ENCODE results near the gene HIVEP1.

HIVEP1 gene

DNA sequence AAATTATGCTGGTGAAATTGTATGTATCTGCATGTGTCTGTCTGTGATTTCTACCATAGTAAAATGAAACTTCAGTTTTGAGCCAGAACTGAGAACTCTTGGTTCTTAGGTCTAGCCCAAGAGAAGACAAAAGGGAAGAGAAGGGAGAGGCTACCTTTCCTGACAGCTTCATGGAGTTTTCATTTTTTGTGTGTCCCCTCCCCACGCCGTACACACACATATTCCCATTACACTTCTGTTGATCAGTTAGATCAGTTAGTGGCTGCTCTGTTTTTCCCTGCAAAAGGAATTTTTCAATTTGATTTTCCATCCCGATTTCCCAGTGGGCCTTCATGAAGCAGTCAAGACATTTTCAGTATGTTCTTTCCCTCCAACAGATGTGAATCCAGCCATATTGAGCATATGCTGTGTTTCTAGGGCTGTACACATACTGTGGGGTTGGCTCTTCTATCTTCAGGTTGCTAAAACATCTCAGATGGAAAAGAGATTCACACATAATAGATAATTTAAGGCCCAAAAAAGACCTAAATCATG is 52.5 kb downstream of the HIVEP1 start:
- H3K4me3 ChIP-seq (ENCODE audit: low read depth, low read length): no peak overlapping the region
- TF ChIP-seq, protein P1, sequence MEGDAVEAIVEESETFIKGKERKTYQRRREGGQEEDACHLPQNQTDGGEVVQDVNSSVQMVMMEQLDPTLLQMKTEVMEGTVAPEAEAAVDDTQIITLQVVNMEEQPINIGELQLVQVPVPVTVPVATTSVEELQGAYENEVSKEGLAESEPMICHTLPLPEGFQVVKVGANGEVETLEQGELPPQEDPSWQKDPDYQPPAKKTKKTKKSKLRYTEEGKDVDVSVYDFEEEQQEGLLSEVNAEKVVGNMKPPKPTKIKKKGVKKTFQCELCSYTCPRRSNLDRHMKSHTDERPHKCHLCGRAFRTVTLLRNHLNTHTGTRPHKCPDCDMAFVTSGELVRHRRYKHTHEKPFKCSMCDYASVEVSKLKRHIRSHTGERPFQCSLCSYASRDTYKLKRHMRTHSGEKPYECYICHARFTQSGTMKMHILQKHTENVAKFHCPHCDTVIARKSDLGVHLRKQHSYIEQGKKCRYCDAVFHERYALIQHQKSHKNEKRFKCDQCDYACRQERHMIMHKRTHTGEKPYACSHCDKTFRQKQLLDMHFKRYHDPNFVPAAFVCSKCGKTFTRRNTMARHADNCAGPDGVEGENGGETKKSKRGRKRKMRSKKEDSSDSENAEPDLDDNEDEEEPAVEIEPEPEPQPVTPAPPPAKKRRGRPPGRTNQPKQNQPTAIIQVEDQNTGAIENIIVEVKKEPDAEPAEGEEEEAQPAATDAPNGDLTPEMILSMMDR (IDR thresholded peaks at IDR 0.05; ENCODE audit: low read depth, low read length): no peak

DNA sequence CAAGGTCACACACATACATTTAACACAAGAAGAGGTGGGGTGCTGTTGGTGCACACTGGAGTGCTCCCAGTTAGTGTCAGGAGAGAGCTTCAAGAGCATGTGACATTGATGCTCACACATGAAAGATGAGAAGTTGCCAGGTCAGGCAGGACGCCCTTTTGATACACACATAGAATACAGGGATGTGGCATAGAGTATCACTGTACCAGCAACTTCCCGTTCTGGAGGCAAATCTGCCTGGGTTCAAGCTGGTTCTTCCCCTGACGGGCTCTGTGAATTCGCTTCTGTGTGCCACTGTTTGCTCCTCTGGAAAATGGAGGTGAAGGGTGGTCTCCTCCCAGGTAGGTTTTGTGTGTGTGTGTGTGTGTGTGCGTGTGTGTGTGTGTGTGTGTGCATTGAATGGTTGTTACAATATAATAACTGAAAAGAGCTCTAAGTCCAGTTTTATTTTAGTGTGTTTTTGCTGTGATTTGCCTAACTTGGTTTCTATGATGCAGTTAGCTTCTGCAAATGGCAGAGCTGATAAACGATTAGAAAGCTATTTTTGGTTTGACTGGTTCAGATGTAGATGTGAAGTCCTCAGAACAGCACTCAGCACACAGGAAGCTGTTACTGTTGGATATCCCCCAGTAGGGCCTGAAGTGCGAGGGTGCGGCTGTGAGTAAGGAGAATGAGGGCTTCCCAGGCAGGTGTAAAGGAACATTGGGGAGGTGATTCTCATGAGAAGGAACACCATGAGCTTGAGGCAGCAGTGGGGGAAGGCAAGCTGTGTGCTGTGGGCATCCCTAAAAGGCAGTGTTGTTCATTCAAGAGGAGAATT is 53.4 kb downstream of the HIVEP1 start:
- TF ChIP-seq, protein P1 (IDR thresholded peaks at IDR 0.05; ENCODE audit: low read depth, low read length): no peak
- no peak overlapping the region for H3K4me3 ChIP-seq (ENCODE audit: low read depth, low read length)

DNA sequence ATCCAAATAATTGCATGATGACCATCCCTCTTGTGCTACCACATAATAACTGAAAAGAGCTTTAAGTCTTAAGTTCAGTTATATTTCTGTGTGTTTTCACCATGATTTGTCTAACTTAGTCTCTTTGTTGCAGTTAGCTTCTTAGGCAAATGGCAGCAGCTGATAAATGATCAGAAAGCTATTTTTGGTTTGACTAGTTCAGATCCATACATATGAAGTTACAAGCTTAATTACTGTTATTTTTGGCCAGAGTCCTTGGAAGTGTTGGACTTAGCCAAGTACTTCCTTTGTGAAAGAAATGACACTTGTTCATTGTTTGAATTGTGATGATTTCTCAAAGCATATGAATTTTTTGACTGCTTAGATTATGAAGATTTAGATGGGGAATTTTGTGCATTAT is 54.2 kb downstream of the HIVEP1 start:
- TF ChIP-seq, protein P1 (IDR thresholded peaks at IDR 0.05; ENCODE audit: low read depth, low read length): no peak
- H3K4me3 ChIP-seq (ENCODE audit: low read depth, low read length): no peak overlapping the region

DNA sequence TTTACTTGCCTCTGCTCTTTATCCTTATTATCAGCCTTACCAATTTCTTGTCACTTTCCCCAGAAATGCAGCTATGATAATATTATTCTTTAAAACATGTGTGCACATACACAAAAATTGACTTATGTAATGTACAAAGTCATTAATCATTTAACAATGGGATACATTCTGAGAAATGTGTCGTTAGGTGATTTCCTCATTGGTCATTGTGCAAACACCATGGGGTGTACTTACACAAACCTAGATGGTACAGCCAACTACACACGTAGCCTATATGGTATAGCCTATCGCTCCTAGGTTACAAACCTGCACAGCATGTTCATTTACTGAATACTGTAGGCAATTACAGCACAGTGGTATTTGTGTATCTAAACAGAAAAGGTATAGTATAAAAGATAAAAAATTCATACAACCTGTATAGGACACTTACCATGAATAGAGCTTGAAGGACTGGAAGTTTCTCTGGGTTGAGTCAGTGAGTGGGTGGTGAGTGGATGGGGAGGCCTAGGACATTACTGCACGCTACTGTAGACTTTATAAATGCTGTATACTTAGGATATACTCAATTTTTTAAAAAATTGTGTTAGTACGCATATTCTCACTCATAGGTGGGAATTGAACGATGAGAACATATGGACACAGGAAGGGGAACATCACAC is 56.9 kb downstream of the HIVEP1 start:
- no peak overlapping the region for H3K4me3 ChIP-seq (ENCODE audit: low read depth, low read length)
- TF ChIP-seq, protein P1 (IDR thresholded peaks at IDR 0.05; ENCODE audit: low read depth, low read length): no peak

DNA sequence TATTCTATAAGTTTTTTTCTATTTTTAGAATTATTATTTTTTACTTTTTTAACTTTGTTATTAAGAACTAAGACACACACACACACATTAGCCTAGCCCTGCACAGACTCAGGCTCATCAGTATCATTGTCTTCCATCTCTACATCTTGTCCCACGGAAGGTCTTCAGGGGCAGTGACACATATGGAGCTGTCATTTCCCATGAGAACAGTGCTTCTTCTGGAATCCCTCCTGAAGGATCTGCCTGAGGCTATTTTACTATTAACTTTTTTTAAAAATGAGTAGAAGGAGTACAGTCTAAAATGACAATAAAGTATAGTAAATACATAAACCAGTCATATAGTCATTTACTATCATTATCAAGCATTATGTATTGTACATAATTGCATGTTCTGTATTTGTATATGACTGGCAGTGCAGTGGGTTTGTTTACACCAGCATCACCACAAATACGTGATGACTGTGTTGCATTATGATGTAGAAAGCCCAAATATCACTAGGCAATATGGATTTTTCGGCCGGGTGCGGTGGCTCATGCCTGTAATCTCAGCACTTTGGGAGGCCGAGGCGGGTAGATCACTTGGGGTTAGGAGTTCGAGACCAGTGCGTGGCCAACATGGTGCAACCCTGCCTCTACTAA is 57.9 kb downstream of the HIVEP1 start:
- no peak overlapping the region for H3K4me3 ChIP-seq (ENCODE audit: low read depth, low read length)
- TF ChIP-seq, protein P1 (IDR thresholded peaks at IDR 0.05; ENCODE audit: low read depth, low read length): no peak

DNA sequence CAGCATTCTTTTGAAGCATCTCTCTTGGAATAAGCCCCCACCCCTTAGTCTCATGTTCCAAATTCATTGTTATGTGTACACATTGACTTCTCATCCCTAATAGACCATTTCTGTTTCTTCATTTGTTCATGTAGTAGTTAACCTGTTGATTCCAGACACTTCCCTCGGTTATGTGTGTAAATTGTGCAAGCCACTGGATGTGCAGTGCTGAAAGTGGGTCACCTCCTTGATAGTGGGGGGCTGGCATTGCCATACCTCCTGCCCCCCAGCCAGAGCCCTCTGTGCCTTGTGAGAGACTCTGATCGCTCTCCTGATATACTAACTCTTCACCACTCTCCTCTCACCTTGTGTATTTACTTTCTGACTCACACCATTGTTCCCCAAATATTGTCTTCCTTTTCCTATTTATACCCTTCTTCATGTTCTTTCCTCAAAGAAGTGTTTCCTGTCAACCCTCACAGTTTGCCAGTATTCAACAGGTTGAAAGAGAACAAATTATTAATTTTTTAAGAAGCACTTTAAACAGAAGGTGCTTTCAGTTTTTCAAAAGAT is 59.0 kb downstream of the HIVEP1 start:
- TF ChIP-seq, protein P1 (IDR thresholded peaks at IDR 0.05; ENCODE audit: low read depth, low read length): no peak
- no peak overlapping the region for H3K4me3 ChIP-seq (ENCODE audit: low read depth, low read length)

Data from WI38 (cell line).